Neutrophil (primary cell): ENCODE data around the gene NARF.
"Not testable (repeated sequence)": the region's sequence is repeated elsewhere in the genome, so short reads cannot be mapped to it uniquely, and the experiment has no call there.

Source experiments
- H3K27ac ChIP-seq: fragments of 200-600 bp; sonication (generic); 2 replicates; pipeline ENCODE4 v1.5.1; 2016; ENCODE audit warnings: mild to moderate bottlenecking, moderate library complexity
- H3K27me3 ChIP-seq: fragments of 200-600 bp; sonication (generic); 2 replicates; pipeline ENCODE4 v1.6.0; 2016; ENCODE audit warnings: mild to moderate bottlenecking
- H3K36me3 ChIP-seq: fragments of 200-600 bp; sonication (generic); 2 replicates; pipeline ENCODE4 v1.5.1; 2017
- H3K4me1 ChIP-seq, 2 experiments: fragments of 200-600 bp in 1 of 2; sonication (generic) in 1 of 2; 1 replicate in 1 of 2; 2 replicates in 1 of 2; pipeline versions ENCODE4 v1.5.1 to v1.6.1; 2013 to 2016; ENCODE audit warnings: low read depth in 1 of 2, low read length in 1 of 2, mild to moderate bottlenecking in 1 of 2, moderate library complexity in 1 of 2; ENCODE audit not compliant: control insufficient read depth in 1 of 2, insufficient read depth in 1 of 2
- H3K4me3 ChIP-seq, 2 experiments: fragments of 200-600 bp in 1 of 2; sonication (generic) in 1 of 2; 1 replicate in 1 of 2; 2 replicates in 1 of 2; pipeline ENCODE4 v1.5.1; 2013 to 2016; ENCODE audit warnings: low read depth in 1 of 2, low read length in 1 of 2, mild to moderate bottlenecking in 1 of 2, moderate library complexity in 1 of 2
- H3K9me3 ChIP-seq: fragments of 200-600 bp; sonication (generic); 2 replicates; pipeline ENCODE4 v1.5.1; 2016
- TF ChIP-seq, protein P1 (sequence below): fragments of 200-600 bp; sonication (generic); IDR thresholded peaks from 2 replicates; pipeline ENCODE4 v1.5.1; 2016; ENCODE audit warnings: antibody characterized with exemption

The NARF gene

DNA sequence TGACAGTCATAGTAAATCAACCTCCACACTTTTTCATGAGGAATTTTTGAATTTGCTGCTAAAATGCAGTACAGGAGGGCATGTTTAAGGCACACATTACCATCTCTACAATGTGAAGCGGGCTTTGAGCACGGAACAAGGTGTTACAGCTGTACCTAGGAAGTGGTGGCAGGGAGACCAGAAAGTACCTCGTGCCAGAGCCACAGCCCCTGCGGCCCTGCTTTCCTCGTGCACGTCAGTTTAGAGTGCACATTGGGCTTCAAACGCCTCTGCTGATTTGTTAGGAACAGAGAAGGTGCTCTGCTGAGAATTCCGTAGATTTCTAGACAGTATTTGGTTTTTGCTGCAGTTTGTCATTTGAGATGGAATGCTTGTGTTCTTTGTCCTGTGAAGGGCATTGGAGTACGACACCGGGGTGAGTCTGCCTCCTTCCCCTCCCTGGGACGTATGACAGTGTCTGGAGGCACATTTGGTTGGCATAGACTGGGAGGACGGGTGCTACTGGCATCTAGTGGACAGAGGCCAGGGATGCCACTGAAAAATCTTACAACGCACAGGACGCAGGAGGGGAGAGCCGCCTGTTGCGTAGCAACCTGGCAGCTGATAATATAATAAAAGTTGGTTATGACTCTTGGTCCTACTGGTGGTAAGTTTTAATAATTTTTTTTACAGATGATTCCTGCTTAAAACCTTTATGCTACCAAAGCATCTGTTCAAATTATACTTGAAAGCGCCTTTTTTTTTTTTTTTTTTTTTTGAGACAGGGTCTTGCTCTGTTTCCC, 70.1 kb downstream of the NARF start:
- H3K4me3 ChIP-seq, result no peak overlapping the region
- H3K4me1 ChIP-seq, result peaks cover 18 to 20% of the 10 kb centered on the region in 2 experiments
- no peak overlapping the region for H3K27ac ChIP-seq
- H3K27me3 ChIP-seq, result no peaks in the 10 kb centered on the region
- TF ChIP-seq, protein P1, sequence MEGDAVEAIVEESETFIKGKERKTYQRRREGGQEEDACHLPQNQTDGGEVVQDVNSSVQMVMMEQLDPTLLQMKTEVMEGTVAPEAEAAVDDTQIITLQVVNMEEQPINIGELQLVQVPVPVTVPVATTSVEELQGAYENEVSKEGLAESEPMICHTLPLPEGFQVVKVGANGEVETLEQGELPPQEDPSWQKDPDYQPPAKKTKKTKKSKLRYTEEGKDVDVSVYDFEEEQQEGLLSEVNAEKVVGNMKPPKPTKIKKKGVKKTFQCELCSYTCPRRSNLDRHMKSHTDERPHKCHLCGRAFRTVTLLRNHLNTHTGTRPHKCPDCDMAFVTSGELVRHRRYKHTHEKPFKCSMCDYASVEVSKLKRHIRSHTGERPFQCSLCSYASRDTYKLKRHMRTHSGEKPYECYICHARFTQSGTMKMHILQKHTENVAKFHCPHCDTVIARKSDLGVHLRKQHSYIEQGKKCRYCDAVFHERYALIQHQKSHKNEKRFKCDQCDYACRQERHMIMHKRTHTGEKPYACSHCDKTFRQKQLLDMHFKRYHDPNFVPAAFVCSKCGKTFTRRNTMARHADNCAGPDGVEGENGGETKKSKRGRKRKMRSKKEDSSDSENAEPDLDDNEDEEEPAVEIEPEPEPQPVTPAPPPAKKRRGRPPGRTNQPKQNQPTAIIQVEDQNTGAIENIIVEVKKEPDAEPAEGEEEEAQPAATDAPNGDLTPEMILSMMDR, result no peak
- H3K36me3 ChIP-seq, result no peaks in the 10 kb centered on the region
- no peaks in the 10 kb centered on the region for H3K9me3 ChIP-seq

DNA sequence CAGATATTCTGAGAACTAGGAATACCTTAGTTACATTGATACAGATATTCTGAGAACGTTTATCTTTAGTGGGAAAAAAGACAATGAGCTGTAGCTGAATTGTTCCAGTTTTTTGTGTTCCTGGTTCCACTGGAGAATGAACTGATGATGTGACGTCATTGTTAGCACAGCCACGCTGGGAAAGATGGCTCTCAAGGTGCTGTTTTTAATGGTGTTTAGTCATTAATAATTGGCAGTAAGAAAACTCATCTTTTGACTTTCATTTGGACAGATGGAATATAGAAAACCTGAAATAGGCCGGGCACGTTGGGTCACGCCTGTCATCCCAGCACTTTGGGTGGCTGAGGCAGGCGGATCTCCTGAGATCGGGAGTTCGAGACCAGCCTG, 71.4 kb downstream of the NARF start:
- Histone ChIP-seq H3K27me3 (no peaks in the 10 kb centered on the region), H3K4me1 (peaks cover 7 to 8% of the 10 kb centered on the region in 2 experiments)

DNA sequence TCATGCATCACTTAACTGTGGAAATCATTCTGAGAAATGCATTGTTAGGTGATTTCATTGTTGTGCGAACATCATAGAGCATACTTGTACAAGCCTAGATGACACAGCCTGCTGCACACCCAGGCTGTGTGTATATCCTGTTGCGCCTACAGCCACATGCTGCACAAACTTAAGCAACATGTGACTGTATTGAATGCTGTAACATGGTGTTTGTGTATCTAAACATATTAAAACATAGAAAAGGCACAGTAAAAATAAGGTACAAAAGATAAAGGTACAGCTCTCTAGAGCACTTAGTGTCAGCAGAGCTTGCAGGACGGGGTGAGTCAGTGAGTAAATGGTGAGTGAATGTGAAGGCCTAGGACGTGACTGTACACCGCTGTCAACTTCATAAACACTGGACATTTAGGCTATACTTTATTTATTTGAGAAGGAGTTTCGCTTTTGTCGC, 72.9 kb downstream of the NARF start:
- H3K36me3 ChIP-seq, result no peaks in the 10 kb centered on the region
- H3K4me3 ChIP-seq, result no peak overlapping the region
- H3K27me3 ChIP-seq, result no peaks in the 10 kb centered on the region
- H3K9me3 ChIP-seq, result no peaks in the 10 kb centered on the region
- peak overlapping the region; percentile 23 for H3K27ac ChIP-seq
- peaks cover 7 to 8% of the 10 kb centered on the region in 2 experiments for H3K4me1 ChIP-seq
- TF ChIP-seq, protein P1, result no peak

More for the DNA sequence above, 71.4 kb downstream of the NARF start:
- TF ChIP-seq, protein P1, result no peak
- Histone ChIP-seq H3K36me3 (no peaks in the 10 kb centered on the region), H3K27ac (no peak overlapping the region), H3K4me3 (no peak overlapping the region), H3K9me3 (no peaks in the 10 kb centered on the region)

DNA sequence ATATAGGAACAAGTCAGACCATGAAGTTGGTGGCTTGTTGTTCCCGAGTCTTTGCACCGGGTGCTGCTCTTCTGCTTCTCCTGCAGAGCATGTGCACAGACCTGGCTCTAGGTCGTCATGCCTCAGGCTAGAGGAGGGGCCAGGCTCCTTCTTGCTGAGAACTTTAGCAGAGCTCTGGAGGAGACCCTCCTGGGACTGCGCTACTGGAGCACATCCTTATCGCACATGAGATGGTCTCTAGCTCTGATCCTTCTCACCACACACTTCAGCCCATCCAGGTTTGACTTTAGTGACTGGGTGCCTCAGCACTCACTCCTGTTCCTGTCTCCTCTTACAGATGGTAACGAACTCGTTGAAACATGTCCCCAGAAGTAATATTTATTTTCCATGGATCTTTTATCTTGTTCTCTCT, 75.9 kb downstream of the NARF start:
- Histone ChIP-seq H3K27me3 (no peaks in the 10 kb centered on the region), H3K4me1 (peaks cover 7 to 8% of the 10 kb centered on the region in 2 experiments), H3K27ac (no peak overlapping the region), H3K36me3 (no peaks in the 10 kb centered on the region), H3K4me3 (no peak overlapping the region), H3K9me3 (no peaks in the 10 kb centered on the region)
- TF ChIP-seq, protein P1, result no peak

DNA sequence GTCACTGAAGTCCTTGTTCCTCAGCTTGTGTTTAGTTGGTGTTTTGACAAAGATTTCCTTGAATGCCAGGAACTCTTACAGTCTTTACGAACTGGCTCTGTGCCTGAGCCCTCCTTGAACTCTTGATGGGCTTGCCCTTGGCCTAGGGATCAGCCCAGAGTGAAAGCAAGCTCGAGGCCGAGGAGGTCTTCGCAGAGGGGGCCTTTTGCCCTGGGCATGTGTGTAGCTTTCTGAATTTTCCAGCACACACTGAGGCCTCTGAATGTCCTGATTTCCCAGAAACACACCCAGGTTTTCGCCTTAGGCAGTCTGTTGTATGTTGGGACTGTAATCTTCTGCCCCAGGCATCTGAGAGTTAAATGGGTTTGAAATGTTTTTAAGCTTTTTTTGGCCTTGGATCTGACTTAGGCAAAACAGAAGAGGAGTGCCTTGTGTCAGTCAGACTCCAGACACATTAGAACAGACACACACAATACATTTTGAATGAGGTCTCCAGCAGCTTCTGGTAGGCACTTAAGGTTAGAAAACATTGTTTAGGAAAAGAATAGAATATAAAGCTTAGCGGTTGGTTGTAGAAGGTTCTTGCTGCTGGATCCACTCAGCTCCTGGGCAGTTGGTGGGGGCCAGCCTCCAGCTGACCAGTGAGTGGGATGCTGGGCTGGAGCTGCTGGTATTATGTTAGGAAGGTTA, 78.1 kb downstream of the NARF start:
- Histone ChIP-seq H3K36me3 (no peaks in the 10 kb centered on the region), H3K4me3 (no peak overlapping the region), H3K4me1 (peaks cover 0 to 5% of the 10 kb centered on the region in 2 experiments), H3K27ac (peak overlapping the region; percentile 1), H3K9me3 (no peaks in the 10 kb centered on the region), H3K27me3 (no peaks in the 10 kb centered on the region)
- TF ChIP-seq, protein P1, result no peak

DNA sequence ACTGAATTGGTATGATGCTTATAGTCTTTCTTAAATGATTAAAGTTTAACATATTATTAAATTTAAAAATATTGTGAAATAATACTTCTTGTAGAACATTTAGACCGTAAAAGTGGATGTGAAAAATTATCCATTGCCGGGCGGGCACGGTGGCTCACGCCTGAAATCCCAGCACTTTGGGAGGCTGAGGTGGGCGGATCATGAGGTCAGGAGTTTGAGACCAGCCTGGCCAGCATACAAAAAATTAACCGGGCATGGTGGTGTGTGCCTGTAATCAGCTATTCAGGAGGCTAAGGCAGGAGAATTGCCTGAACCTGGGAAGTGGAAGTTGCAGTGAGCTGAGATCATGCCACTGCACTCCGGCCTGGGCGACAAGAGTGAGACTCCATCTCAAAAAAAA, 78.7 kb downstream of the NARF start:
- not testable (repeated sequence) for H3K9me3 ChIP-seq, H3K4me1 ChIP-seq, H3K27ac ChIP-seq, H3K36me3 ChIP-seq, H3K4me3 ChIP-seq, H3K27me3 ChIP-seq

DNA sequence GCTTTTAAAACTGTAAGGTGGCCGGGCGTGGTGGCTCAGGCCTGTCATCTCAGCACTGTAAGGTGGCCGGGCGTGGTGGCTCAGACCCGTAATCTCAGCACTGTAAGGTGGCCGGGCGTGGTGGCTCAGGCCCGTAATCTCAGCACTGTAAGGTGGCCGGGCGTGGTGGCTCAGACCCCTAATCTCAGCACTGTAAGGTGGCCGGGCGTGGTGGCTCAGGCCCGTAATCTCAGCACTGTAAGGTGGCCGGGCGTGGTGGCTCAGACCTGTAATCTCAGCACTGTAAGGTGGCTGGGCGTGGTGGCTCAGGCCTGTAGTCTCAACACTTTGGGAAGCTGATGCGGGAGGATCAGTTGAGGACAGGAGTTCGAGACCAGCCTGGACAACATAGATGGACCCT, 80.5 kb downstream of the NARF start:
- not testable (repeated sequence) for H3K4me1 ChIP-seq, H3K27me3 ChIP-seq

More for the DNA sequence above, 80.5 kb downstream of the NARF start:
- not testable (repeated sequence) for H3K36me3 ChIP-seq, H3K9me3 ChIP-seq, H3K4me3 ChIP-seq, H3K27ac ChIP-seq
